ENCODE data around the gene ZFYVE9. TPM values are rescaled to one million over a fixed set of nuclear protein-coding genes. Genes with fewer than 3 reads are reported as not detected.

Gene ZFYVE9
- total RNA-seq, 1 experiment from 2014 or later = 18.0 TPM

- no TSS peak for BruUV-seq (replicated peaks)
- intact Hi-C loops (cut with micrococcal nuclease; ENCODE audit: unreplicated experiment) = no loop called here
- DNase-seq (ENCODE audit: low read depth, low spot score) (no peak), ATAC-seq (no peak)
- no peaks in the 10 kb centered on the region for H3K36me3 ChIP-seq (ENCODE audit: control insufficient read depth, insufficient read depth, low read length)
- H3K4me3 ChIP-seq (ENCODE audit: low read depth in 2 of 2, low read length in 2 of 2) = no peak overlapping the region
- no peaks in the 10 kb centered on the region for H3K9me3 ChIP-seq (ENCODE audit: control insufficient read depth, insufficient read depth, low read depth, low read length)
- H3K27ac ChIP-seq (ENCODE audit: low read length) = no peak overlapping the region
- no peaks in the 10 kb centered on the region for H3K4me1 ChIP-seq (ENCODE audit: control insufficient read depth, insufficient read depth, low read length)
- POLR2A ChIA-PET = no interaction called here
- CTCF ChIA-PET = interaction anchor here (0.7 kb wide), 1 partner anchor 53 kb away, joined by 4 read pairs; no protein-coding TSS in a partner anchor
- in situ Hi-C loops (cut with HindIII; ENCODE audit: low pct_unique_long_range_greater_than_20kb, low sequenced_read_pairs) = no loop called here
- H3K27me3 ChIP-seq (ENCODE audit: control insufficient read depth, insufficient read depth, low read length) = no peaks in the 10 kb centered on the region
- TF ChIP-seq, protein P1, sequence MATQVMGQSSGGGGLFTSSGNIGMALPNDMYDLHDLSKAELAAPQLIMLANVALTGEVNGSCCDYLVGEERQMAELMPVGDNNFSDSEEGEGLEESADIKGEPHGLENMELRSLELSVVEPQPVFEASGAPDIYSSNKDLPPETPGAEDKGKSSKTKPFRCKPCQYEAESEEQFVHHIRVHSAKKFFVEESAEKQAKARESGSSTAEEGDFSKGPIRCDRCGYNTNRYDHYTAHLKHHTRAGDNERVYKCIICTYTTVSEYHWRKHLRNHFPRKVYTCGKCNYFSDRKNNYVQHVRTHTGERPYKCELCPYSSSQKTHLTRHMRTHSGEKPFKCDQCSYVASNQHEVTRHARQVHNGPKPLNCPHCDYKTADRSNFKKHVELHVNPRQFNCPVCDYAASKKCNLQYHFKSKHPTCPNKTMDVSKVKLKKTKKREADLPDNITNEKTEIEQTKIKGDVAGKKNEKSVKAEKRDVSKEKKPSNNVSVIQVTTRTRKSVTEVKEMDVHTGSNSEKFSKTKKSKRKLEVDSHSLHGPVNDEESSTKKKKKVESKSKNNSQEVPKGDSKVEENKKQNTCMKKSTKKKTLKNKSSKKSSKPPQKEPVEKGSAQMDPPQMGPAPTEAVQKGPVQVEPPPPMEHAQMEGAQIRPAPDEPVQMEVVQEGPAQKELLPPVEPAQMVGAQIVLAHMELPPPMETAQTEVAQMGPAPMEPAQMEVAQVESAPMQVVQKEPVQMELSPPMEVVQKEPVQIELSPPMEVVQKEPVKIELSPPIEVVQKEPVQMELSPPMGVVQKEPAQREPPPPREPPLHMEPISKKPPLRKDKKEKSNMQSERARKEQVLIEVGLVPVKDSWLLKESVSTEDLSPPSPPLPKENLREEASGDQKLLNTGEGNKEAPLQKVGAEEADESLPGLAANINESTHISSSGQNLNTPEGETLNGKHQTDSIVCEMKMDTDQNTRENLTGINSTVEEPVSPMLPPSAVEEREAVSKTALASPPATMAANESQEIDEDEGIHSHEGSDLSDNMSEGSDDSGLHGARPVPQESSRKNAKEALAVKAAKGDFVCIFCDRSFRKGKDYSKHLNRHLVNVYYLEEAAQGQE (IDR thresholded peaks at IDR 0.05; ENCODE audit: insufficient read depth in 1 of 2, low read depth in 2 of 2, low read length in 1 of 2) = no peak
- TF ChIP-seq CTCF (IDR thresholded peaks at IDR 0.05) (no peak), TCF7L2 (IDR thresholded peaks at IDR 0.05; ENCODE audit: low read depth, low read length) (no peak), SIN3A (IDR thresholded peaks at IDR 0.05; ENCODE audit: borderline replicate concordance, insufficient read depth, low read depth, low read length) (no peak), POLR2AphosphoS5 (IDR thresholded peaks at IDR 0.05; ENCODE audit: low read depth, low read length) (no peak)
Observed at GRCh38 chr1:52240592-52241210, 98.8 kb downstream of the ZFYVE9 start.

GRCh38 chr1:52243221-52243987 lies 101.5 kb downstream of the ZFYVE9 start:
- Histone ChIP-seq H3K27me3 (ENCODE audit: control insufficient read depth, insufficient read depth, low read length) (no peaks in the 10 kb centered on the region), H3K4me3 (ENCODE audit: low read depth in 2 of 2, low read length in 2 of 2) (no peak overlapping the region), H3K9me3 (ENCODE audit: control insufficient read depth, insufficient read depth, low read depth, low read length) (no peaks in the 10 kb centered on the region), H3K36me3 (ENCODE audit: control insufficient read depth, insufficient read depth, low read length) (no peaks in the 10 kb centered on the region), H3K4me1 (ENCODE audit: control insufficient read depth, insufficient read depth, low read length) (no peaks in the 10 kb centered on the region), H3K27ac (ENCODE audit: low read length) (no peak overlapping the region)
- ATAC-seq = no peak
- TF ChIP-seq CTCF (IDR thresholded peaks at IDR 0.05) (no peak), SIN3A (IDR thresholded peaks at IDR 0.05; ENCODE audit: borderline replicate concordance, insufficient read depth, low read depth, low read length) (no peak), POLR2AphosphoS5 (IDR thresholded peaks at IDR 0.05; ENCODE audit: low read depth, low read length) (no peak), TCF7L2 (IDR thresholded peaks at IDR 0.05; ENCODE audit: low read depth, low read length) (no peak)
- TF ChIP-seq, protein P1 (IDR thresholded peaks at IDR 0.05; ENCODE audit: insufficient read depth in 1 of 2, low read depth in 2 of 2, low read length in 1 of 2) = no peak
- CTCF ChIA-PET = no interaction called here
- TSS peak; percentile 25 for BruUV-seq (replicated peaks)
- no peak for DNase-seq (ENCODE audit: low read depth, low spot score)
- in situ Hi-C loops (cut with HindIII; ENCODE audit: low pct_unique_long_range_greater_than_20kb, low sequenced_read_pairs) = no loop called here
- intact Hi-C loops (cut with micrococcal nuclease; ENCODE audit: unreplicated experiment) = no loop called here
- POLR2A ChIA-PET = interaction anchor here (0.7 kb wide), 1 partner anchor 11 kb away, joined by 4 read pairs; no protein-coding TSS in a partner anchor
